GM21367 (cell line): ENCODE data around the gene TCEAL6.
"Not testable (repeated sequence)": the region's sequence is repeated elsewhere in the genome, so short reads cannot be mapped to it uniquely, and the experiment has no call there.

ENCODE experiments used
- ATAC-seq: cut with Tn5 transposase; IDR thresholded peaks from one replicate; pipeline ENCODE4 v1.9.1; 2021; ENCODE audit not compliant: unreplicated experiment

Gene TCEAL6

GRCh38 chrX:102142274-102142673, at the start of gene TCEAL6:
Gene TCEAL6 (minus strand): TSS chrX:102142481.
- ATAC-seq = not testable (repeated sequence)

- no peak for ATAC-seq
Measured at GRCh38 chrX:102185967-102186720, 43.9 kb upstream of the TCEAL6 start.

GRCh38 chrX:102155806-102156179, 13.5 kb upstream of the TCEAL6 start, which contains the start of gene BEX5:
Gene BEX5 (minus strand): TSS chrX:102155977. CDS start chrX:102154265, 1,712 bp downstream.
- peak; percentile 96 for ATAC-seq

GRCh38 chrX:102154900-102155805, 12.9 kb upstream of the TCEAL6 start:
- peak; percentile 35 for ATAC-seq

GRCh38 chrX:102154218-102154860, 12.1 kb upstream of the TCEAL6 start:
- no peak for ATAC-seq

GRCh38 chrX:102141631-102142030, 650 bp downstream of the TCEAL6 start:
- not testable (repeated sequence) for ATAC-seq

GRCh38 chrX:102140876-102141275, 1.4 kb downstream of the TCEAL6 start:
- ATAC-seq = not testable (repeated sequence)

GRCh38 chrX:102138064-102138463, 4.2 kb downstream of the TCEAL6 start:
- ATAC-seq = no peak

GRCh38 chrX:102129473-102129872, 12.8 kb downstream of the TCEAL6 start:
- ATAC-seq = no peak

- no peak for ATAC-seq
Measured at GRCh38 chrX:102126863-102127262, 15.4 kb downstream of the TCEAL6 start.

- ATAC-seq = not testable (repeated sequence)
Measured at GRCh38 chrX:102126080-102126818, 16.0 kb downstream of the TCEAL6 start.

- not testable (repeated sequence) for ATAC-seq
Measured at GRCh38 chrX:102125436-102125835, 16.8 kb downstream of the TCEAL6 start, which contains the start of gene TCEAL2. Gene TCEAL2 (plus strand): TSS chrX:102125679. CDS start chrX:102126831, 1,152 bp downstream.

GRCh38 chrX:102125014-102125413, 17.3 kb downstream of the TCEAL6 start:
- not testable (repeated sequence) for ATAC-seq

- ATAC-seq = no peak
Measured at GRCh38 chrX:102115748-102116147, 26.5 kb downstream of the TCEAL6 start.

GRCh38 chrX:102113367-102113766, 28.9 kb downstream of the TCEAL6 start:
- no peak for ATAC-seq
